ENCODE data around the gene ASMTL.

GRCh38 chrX:1411326-1411725 is 41.4 kb downstream of the ASMTL start:
- TF ChIP-seq CTCF (IDR thresholded peaks at IDR 0.05) (no peak), POLR2A (IDR thresholded peaks at IDR 0.05) (no peak), POLR2AphosphoS5 (IDR thresholded peaks at IDR 0.05) (no peak), EP300 (IDR thresholded peaks at IDR 0.05) (no peak)
